ENCODE measurements around the gene MRPS18A.

DNA sequence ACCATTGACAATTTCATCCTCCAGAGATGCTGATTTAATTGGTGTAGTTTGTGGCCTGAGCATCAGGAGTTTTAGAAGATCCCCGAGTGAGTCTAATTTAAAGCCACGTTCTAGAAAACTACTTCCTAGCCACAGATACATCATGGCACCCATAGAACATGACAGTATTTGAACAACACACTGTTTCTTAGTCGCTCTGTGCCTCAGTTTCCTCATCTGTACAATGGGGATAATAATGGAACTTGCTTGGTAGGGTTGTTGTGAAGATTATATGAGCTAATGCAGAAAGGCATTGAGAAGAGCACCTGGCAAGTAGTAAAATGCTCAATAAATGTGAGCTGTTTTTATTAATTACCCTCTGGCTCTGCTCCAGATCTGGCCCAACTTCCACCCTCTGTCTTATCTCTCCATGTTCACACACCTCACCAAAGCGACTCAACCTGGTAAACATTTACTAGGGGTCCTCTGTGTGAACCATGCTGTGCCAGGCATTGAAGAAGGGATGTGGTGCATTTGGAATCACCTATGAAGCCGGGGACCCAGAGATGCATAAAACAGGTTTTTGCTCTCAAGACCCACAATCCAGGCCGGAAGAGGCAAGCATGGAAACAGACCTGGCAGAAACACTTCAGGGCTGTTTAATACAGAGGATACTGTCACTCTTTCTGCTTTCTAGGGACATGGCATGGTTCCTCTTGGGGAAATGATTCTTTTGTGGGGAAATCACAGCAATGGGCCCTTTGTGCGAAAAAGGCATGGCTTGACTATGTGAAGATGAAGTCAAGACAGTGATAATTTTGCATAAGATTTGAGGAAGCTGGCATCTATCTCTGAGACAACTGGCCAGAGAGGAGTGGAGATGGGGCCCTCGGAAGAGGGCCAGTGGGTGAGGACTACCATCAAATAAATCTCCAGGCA lies 16.2 kb upstream of the MRPS18A start:
- TF ChIP-seq CTCF (IDR thresholded peaks at IDR 0.05) (no peak), POLR2A (IDR thresholded peaks at IDR 0.05) (no peak)

Data from lower leg skin (tissue), 3 donors.